HCT116 (cell line): ENCODE measurements around the gene MGAT4A.

Experiments
- POLR2A ChIP-seq: IDR thresholded peaks from 2 replicates; pipeline ENCODE4 v1.7.0; 2011; ENCODE audit warnings: borderline replicate concordance; ENCODE audit not compliant: insufficient read depth, insufficient read length; ENCODE audit errors: extremely low read depth
- POLR2AphosphoS5 ChIP-seq: IDR thresholded peaks from 2 replicates; pipeline ENCODE4 v1.6.1; 2011; ENCODE audit warnings: mild to moderate bottlenecking, low read depth, low read length, moderate library complexity
- RAD21 ChIP-seq: IDR thresholded peaks from 2 replicates; pipeline ENCODE4 v1.6.1; 2012; ENCODE audit warnings: low read depth, mild to moderate bottlenecking
- SIN3A ChIP-seq: IDR thresholded peaks from 2 replicates; pipeline ENCODE4 v1.6.1; 2012; ENCODE audit warnings: low read depth
- YY1 ChIP-seq: IDR thresholded peaks from 2 replicates; pipeline ENCODE4 v1.6.1; 2011; ENCODE audit warnings: low read length, low read depth, moderate library complexity, mild to moderate bottlenecking; ENCODE audit not compliant: insufficient replicate concordance; ENCODE audit errors: extremely low read depth
- ZFX ChIP-seq: fragments of 450-650 bp; IDR thresholded peaks from 2 replicates; pipeline ENCODE4 v1.6.1; 2017
- TF ChIP-seq, protein P1 (sequence below), 3 experiments: fragments of 200-600 bp in 1 of 3; sonication (generic) in 1 of 3; IDR thresholded peaks in 2 of 3; conservative IDR thresholded peaks in 1 of 3; 2 replicates each; pipeline ENCODE4 v1.5.1; 2012 to 2017; ENCODE audit warnings: low read depth in 2 of 3, low read length in 2 of 3, antibody characterized with exemption in 1 of 3, borderline replicate concordance in 1 of 3, control low read depth in 1 of 3, mild to moderate bottlenecking in 1 of 3, mixed read lengths in 1 of 3, mixed run types in 1 of 3, moderate library complexity in 1 of 3; ENCODE audit not compliant: insufficient read depth in 1 of 3
- TF ChIP-seq, protein P2 (sequence below): IDR thresholded peaks from 2 replicates; pipeline ENCODE4 v1.6.1; 2012

DNA sequence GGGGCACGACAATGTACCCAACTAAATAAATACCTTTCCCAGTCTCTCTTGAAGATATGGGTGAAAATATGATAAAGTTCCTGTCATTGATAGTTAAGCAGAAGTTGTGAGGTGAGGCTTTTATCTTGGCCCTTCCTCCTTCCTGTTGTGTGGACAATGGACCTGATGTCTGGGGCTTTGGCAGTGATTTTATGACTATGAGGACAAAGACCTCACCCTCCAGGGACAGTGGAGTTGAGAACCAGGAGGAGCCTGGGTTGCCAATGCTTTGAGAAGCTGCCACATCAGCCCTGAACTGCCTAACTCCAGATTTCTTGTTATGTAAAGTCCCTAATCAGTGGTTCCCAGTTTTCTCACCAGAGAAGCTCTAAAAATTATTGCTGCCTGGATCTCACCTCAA lies 20.8 kb upstream of the MGAT4A start:
- TF ChIP-seq POLR2AphosphoS5 (no peak), RAD21 (no peak), POLR2A (no peak), YY1 (no peak), ZFX (no peak), SIN3A (no peak)
- TF ChIP-seq, protein P1, sequence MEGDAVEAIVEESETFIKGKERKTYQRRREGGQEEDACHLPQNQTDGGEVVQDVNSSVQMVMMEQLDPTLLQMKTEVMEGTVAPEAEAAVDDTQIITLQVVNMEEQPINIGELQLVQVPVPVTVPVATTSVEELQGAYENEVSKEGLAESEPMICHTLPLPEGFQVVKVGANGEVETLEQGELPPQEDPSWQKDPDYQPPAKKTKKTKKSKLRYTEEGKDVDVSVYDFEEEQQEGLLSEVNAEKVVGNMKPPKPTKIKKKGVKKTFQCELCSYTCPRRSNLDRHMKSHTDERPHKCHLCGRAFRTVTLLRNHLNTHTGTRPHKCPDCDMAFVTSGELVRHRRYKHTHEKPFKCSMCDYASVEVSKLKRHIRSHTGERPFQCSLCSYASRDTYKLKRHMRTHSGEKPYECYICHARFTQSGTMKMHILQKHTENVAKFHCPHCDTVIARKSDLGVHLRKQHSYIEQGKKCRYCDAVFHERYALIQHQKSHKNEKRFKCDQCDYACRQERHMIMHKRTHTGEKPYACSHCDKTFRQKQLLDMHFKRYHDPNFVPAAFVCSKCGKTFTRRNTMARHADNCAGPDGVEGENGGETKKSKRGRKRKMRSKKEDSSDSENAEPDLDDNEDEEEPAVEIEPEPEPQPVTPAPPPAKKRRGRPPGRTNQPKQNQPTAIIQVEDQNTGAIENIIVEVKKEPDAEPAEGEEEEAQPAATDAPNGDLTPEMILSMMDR (IDR thresholded peaks at IDR 0.05 in 2 of 3, conservative IDR thresholded peaks at IDR 0.05 in 1 of 3; ENCODE audit: borderline replicate concordance in 1 of 3, insufficient read depth in 1 of 3, low read depth in 2 of 3, low read length in 2 of 3): no peak
- TF ChIP-seq, protein P2, sequence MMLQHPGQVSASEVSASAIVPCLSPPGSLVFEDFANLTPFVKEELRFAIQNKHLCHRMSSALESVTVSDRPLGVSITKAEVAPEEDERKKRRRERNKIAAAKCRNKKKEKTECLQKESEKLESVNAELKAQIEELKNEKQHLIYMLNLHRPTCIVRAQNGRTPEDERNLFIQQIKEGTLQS: no peak
